Naive thymus-derived CD8-positive, alpha-beta T cell (primary cell): ENCODE results near the gene TMEM184B. TPM values are rescaled to one million over a fixed set of nuclear protein-coding genes. Genes with fewer than 3 reads are reported as not detected.

Experiments used
- ATAC-seq, 2 donors: fragments of 150-1000 bp; cut with Tn5 transposase in 1 of 2; sonication (Bioruptor Pico), chemical (Tn5 transposase) in 1 of 2; 1 replicate in 1 of 2; 2 replicates in 1 of 2; pipeline ENCODE4 v1.10.0; 2021; ENCODE audit warnings: mild to moderate bottlenecking in 2 of 2, moderate library complexity in 2 of 2
- POLR2A ChIA-PET: fragments of 350-600 bp; sonication (Branson Sonifier 250); formaldehyde crosslinking; loops from one replicate; lab custom pipeline; 2021; ENCODE audit warnings: antibody characterized with exemption; lab: Charles Lee
- DNase-seq, 10 donors: peaks; one replicate each; pipeline versions ENCODE4 v3.0.0 to v3.0.0-alpha.2; 2020 to 2022
- H3K27ac Mint-ChIP-seq, 10 donors: one replicate each; pipeline ENCODE4 v1.8.0; 2020 to 2022; ENCODE audit warnings: mild to moderate bottlenecking in 10 of 10, mixed read lengths in 10 of 10, moderate library complexity in 4 of 10, inconsistent platforms in 1 of 10
- H3K27me3 Mint-ChIP-seq, 5 donors: one replicate each; pipeline ENCODE4 v1.8.0; 2021 to 2022; ENCODE audit warnings: mixed read lengths in 5 of 5
- H3K36me3 Mint-ChIP-seq, 3 donors: one replicate each; pipeline ENCODE4 v1.8.0; 2020 to 2022; ENCODE audit warnings: mixed read lengths in 3 of 3, mild to moderate bottlenecking in 2 of 3, inconsistent platforms in 1 of 3
- H3K4me1 Mint-ChIP-seq, 4 donors: one replicate each; pipeline ENCODE4 v1.8.0; 2021 to 2022; ENCODE audit warnings: mixed read lengths in 4 of 4
- H3K4me3 Mint-ChIP-seq, 10 donors: one replicate each; pipeline ENCODE4 v1.8.0; 2020 to 2022; ENCODE audit warnings: mild to moderate bottlenecking in 10 of 10, mixed read lengths in 10 of 10, moderate library complexity in 6 of 10, inconsistent platforms in 1 of 10
- H3K9me3 Mint-ChIP-seq, 9 donors: one replicate each; pipeline ENCODE4 v1.8.0; 2020 to 2022; ENCODE audit warnings: mixed read lengths in 9 of 9, mild to moderate bottlenecking in 3 of 9, inconsistent platforms in 1 of 9, moderate library complexity in 1 of 9
- polyA plus RNA-seq, 3 donors: library from polyadenylated mRNA; unstranded; fragments of 300-500 nt; fragmentation: Illumina TruSeq; gene quantifications; one replicate each; pipeline ENCODE4 v1.2.3, GENCODE V29; 2021
- total RNA-seq, 8 experiments: library from RNA in 2 of 8; stranded (reverse) in 2 of 8; gene quantifications; one replicate each; pipeline ENCODE4 v1.2.3 and lab custom pipeline; 2021 to 2026

The TMEM184B gene
- total and polyA plus RNA-seq, 5 experiments from 2014 or later, result 5.1 to 26.8 (median 13.0) TPM

GRCh38 chr22:38250643-38251340, 22.0 kb downstream of the TMEM184B start:
- H3K27ac Mint-ChIP-seq, result no peak overlapping the region
- H3K9me3 Mint-ChIP-seq, result peaks cover 0 to 3% (median 0%) of the 10 kb centered on the region in 9 donors
- H3K36me3 Mint-ChIP-seq, result peaks cover 0 to 16% (median 13%) of the 10 kb centered on the region in 3 donors
- H3K4me3 Mint-ChIP-seq, result no peak overlapping the region
- ATAC-seq, result no peak
- no peaks in the 10 kb centered on the region for H3K27me3 Mint-ChIP-seq
- no peak for DNase-seq
- H3K4me1 Mint-ChIP-seq, result peaks cover 6 to 14% (median 9%) of the 10 kb centered on the region in 4 donors
- POLR2A ChIA-PET, result no interaction called here

DNA sequence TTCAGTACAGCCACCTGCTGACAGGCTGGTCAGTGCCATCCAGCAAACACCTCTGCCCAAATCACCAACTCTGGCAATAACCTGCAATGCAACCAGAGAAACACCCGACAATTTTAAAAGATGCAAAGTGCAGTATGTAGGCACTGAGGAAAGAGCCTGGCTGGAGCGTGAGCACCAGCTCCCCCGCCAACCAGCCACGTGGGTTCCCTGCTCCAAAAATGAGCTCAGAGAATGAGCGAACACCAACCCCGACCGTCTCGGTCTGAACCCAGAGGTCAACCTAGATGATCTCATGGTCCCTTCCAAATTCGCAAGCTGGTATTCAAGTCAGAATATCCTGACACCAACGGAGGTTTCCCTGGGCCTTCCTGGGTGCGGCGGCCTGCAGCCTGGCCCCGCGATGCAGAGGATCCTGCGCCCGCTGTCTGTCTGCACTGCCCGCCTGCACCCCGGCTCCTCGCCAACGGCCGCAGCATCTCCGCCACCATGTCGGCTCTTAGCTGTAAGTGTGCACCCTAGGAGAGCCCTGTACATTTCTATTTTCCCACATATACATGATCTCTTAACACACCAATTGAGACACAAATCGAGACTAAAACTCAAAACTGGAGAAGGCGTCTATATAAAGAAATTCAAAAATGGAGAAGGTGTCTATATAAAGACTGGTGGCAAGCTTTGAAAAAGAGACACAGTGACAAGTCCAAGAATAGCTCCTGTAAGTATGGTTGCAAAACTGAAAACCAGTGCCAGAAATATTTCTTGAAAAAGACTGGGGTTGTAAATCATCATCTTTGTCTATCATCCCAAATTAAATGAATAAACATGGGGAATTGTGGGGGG, 22.8 kb downstream of the TMEM184B start:
- ATAC-seq (no peak), DNase-seq (no peak)
- POLR2A ChIA-PET, result no interaction called here
- Mint-ChIP-seq H3K36me3 (peaks cover 0 to 16% (median 13%) of the 10 kb centered on the region in 3 donors), H3K27me3 (no peaks in the 10 kb centered on the region), H3K9me3 (peaks cover 0 to 3% (median 0%) of the 10 kb centered on the region in 9 donors), H3K4me3 (no peak overlapping the region), H3K27ac (no peak overlapping the region), H3K4me1 (peaks cover 2 to 12% (median 6%) of the 10 kb centered on the region in 4 donors)

DNA sequence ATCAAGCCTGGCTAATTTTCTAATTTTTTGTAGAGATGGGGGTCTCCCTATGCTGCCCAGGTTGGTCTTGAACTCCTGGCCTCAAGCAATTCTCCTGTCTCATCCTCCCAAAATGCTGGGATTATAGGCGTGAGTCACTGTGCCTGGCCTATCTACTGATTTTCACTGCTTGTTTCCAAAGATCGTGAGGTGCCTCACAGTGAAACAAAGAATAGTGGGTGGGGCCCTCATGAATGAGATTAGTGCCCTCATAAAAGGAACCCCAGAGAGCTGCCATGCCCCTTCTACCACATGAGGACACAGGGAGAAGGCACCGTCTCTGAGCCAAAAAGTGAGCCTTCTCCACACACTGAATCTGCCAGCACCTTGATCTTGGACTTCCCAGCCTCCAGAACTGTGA, 23.5 kb downstream of the TMEM184B start:
- DNase-seq (no peak), ATAC-seq (no peak)
- Mint-ChIP-seq H3K4me1 (peaks cover 2 to 12% (median 7%) of the 10 kb centered on the region in 4 donors), H3K9me3 (peaks cover 0 to 3% (median 0%) of the 10 kb centered on the region in 9 donors), H3K36me3 (peaks cover 0 to 23% (median 13%) of the 10 kb centered on the region in 3 donors), H3K4me3 (no peak overlapping the region), H3K27ac (peak overlapping the region in 1 of 10 donors; percentile 44), H3K27me3 (no peaks in the 10 kb centered on the region)
- POLR2A ChIA-PET, result no interaction called here

GRCh38 chr22:38248280-38248679, 24.5 kb downstream of the TMEM184B start:
- POLR2A ChIA-PET, result no interaction called here
- Mint-ChIP-seq H3K4me3 (no peak overlapping the region), H3K36me3 (peaks cover 0 to 34% (median 16%) of the 10 kb centered on the region in 3 donors), H3K4me1 (peaks cover 2 to 11% (median 7%) of the 10 kb centered on the region in 4 donors), H3K27ac (peak overlapping the region in 1 of 10 donors; percentile 7), H3K9me3 (peaks cover 0 to 3% (median 0%) of the 10 kb centered on the region in 9 donors), H3K27me3 (no peaks in the 10 kb centered on the region)
- ATAC-seq (no peak), DNase-seq (no peak)

GRCh38 chr22:38247713-38248112, 25.1 kb downstream of the TMEM184B start:
- Mint-ChIP-seq H3K4me1 (peaks cover 2 to 11% (median 7%) of the 10 kb centered on the region in 4 donors), H3K36me3 (peaks cover 0 to 34% (median 16%) of the 10 kb centered on the region in 3 donors), H3K27me3 (no peaks in the 10 kb centered on the region), H3K27ac (peak overlapping the region in 2 of 10 donors; percentile 2 to 28), H3K4me3 (no peak overlapping the region), H3K9me3 (peaks cover 0 to 3% (median 0%) of the 10 kb centered on the region in 9 donors)
- ATAC-seq, result no peak
- POLR2A ChIA-PET, result no interaction called here
- DNase-seq, result no peak

GRCh38 chr22:38246692-38247091, 26.1 kb downstream of the TMEM184B start:
- Mint-ChIP-seq H3K4me1 (peaks cover 2 to 11% (median 5%) of the 10 kb centered on the region in 4 donors), H3K4me3 (no peak overlapping the region), H3K36me3 (peaks cover 0 to 39% (median 16%) of the 10 kb centered on the region in 3 donors), H3K27me3 (no peaks in the 10 kb centered on the region), H3K9me3 (peaks cover 0 to 3% (median 0%) of the 10 kb centered on the region in 9 donors), H3K27ac (no peak overlapping the region)
- no peak for DNase-seq
- ATAC-seq, result no peak
- POLR2A ChIA-PET, result no interaction called here

DNA sequence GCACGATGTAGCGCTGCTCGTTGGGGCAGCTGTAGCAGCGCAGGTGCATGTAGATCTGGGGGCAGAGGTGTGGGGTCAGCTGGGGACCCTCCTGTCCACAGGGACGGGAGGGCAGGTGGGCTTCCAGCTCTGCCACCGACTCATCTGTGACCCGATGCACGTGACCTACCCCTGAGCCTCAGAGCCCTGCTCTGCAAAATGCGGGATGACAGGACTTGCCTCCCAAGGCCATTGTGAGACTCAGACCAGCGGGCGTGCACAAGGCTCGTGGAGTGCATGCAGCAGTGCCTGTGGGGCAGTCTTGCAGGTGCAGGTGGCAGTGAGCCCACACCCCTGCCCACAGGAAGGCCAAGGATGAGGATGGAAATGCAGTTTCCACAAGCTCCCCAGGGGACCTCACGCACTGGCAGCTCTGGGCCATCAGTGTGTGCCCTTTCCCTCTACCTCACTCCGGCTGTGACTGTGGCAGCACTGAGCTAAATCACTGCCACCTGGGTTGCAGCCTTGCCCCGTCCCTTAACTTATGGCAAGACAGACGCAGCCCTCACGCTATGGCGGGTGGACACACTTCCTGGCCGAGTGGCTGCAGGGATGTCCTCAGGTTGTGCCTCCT, 26.7 kb downstream of the TMEM184B start:
- POLR2A ChIA-PET, result no interaction called here
- Mint-ChIP-seq H3K9me3 (peaks cover 0 to 3% (median 0%) of the 10 kb centered on the region in 9 donors), H3K36me3 (peaks cover 0 to 41% (median 16%) of the 10 kb centered on the region in 3 donors), H3K4me3 (no peak overlapping the region), H3K27me3 (no peaks in the 10 kb centered on the region), H3K27ac (no peak overlapping the region), H3K4me1 (peaks cover 2 to 11% (median 5%) of the 10 kb centered on the region in 4 donors)
- no peak for ATAC-seq
- DNase-seq, result no peak

- Mint-ChIP-seq H3K27me3 (no peaks in the 10 kb centered on the region), H3K4me1 (peaks cover 0 to 10% (median 4%) of the 10 kb centered on the region in 4 donors), H3K27ac (no peak overlapping the region), H3K9me3 (no peaks in the 10 kb centered on the region), H3K36me3 (peaks cover 0 to 51% (median 10%) of the 10 kb centered on the region in 3 donors), H3K4me3 (no peak overlapping the region)
- DNase-seq (no peak), ATAC-seq (no peak)
- POLR2A ChIA-PET, result no interaction called here
Measured at GRCh38 chr22:38244106-38244505, 28.7 kb downstream of the TMEM184B start.

GRCh38 chr22:38243007-38243765, 29.6 kb downstream of the TMEM184B start:
- Mint-ChIP-seq H3K27me3 (no peaks in the 10 kb centered on the region), H3K9me3 (no peaks in the 10 kb centered on the region), H3K4me3 (no peak overlapping the region), H3K36me3 (peaks cover 0 to 55% (median 10%) of the 10 kb centered on the region in 3 donors), H3K4me1 (peaks cover 0 to 6% (median 3%) of the 10 kb centered on the region in 4 donors), H3K27ac (no peak overlapping the region)
- POLR2A ChIA-PET, result no interaction called here
- ATAC-seq (no peak), DNase-seq (no peak)

GRCh38 chr22:38240734-38241252, 32.0 kb downstream of the TMEM184B start:
- Mint-ChIP-seq H3K4me3 (no peak overlapping the region), H3K27me3 (no peaks in the 10 kb centered on the region), H3K27ac (no peak overlapping the region), H3K36me3 (peaks cover 0 to 62% (median 3%) of the 10 kb centered on the region in 3 donors), H3K4me1 (peaks cover 0 to 6% (median 2%) of the 10 kb centered on the region in 4 donors), H3K9me3 (no peaks in the 10 kb centered on the region)
- no peak for DNase-seq
- POLR2A ChIA-PET, result no interaction called here
- ATAC-seq, result no peak

DNA sequence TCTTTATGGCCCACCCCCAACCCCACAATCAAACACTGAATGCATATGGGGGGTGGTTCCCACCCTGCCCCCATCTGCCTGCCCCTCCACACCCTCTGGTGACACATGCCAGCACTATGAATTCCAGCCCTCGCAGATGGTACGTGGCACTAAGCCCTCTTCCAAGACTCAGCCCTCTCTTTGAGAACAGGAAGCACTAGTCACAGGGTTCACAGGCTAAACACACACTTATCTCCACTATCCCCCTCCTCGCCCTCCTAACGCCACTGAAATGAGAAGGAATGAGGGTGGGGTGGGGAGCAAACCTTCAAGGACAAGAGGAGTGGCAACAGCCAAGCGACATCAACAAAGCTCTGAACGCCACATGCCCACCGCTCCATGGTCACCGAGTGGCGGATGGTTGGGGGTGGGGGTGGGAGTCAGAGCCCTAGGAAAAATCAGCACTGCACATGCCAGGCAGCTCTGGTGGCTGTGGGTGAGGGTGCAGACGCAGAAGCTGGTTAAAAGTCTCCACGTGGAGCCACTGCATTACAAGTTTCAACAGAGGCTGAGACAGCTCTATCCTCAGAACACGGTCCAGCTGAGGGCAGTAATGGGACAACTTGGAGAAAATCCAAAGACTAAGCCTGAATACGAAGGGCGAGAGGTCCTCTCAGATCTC, 33.6 kb downstream of the TMEM184B start:
- Mint-ChIP-seq H3K4me3 (no peak overlapping the region), H3K27ac (no peak overlapping the region), H3K36me3 (peaks cover 0 to 69% (median 6%) of the 10 kb centered on the region in 3 donors), H3K9me3 (no peaks in the 10 kb centered on the region), H3K4me1 (peaks cover 0 to 8% (median 2%) of the 10 kb centered on the region in 4 donors), H3K27me3 (no peaks in the 10 kb centered on the region)
- POLR2A ChIA-PET, result no interaction called here
- ATAC-seq (no peak), DNase-seq (no peak)
